H1 (cell line): ENCODE data around the gene TIMM21. TPM values are rescaled to one million over a fixed set of nuclear protein-coding genes. Genes with fewer than 3 reads are reported as not detected.

Experiments used
- CTCF ChIA-PET: fragments of 300-600 bp; sonication (Branson Sonifier 250); formaldehyde crosslinking; loops from one replicate; lab custom pipeline; 2021; ENCODE audit not compliant: partially characterized antibody; lab: Charles Lee
- POLR2A ChIA-PET: fragments of 300-600 bp; sonication (Branson Sonifier 250); formaldehyde crosslinking; loops from one replicate; lab custom pipeline; 2021; ENCODE audit warnings: inconsistent platforms; ENCODE audit not compliant: partially characterized antibody; lab: Charles Lee
- DNase-seq, 2 experiments: peaks; one replicate each; pipeline versions ENCODE4 v3.0.0 to v3.0.0-alpha.2; 2010 to 2022; ENCODE audit warnings: low spot score in 2 of 2, low read depth in 1 of 2, mixed read lengths in 1 of 2
- FAIRE-seq: peaks from 2 replicates; lab custom pipeline; 2011; peaks lifted over from hg19 to GRCh38; lab: Jason Lieb, UNC
- H2AFZ ChIP-seq: 2 replicates; pipeline ENCODE4 v1.8.1; 2012; ENCODE audit warnings: low read length, inconsistent platforms
- H2AK5ac ChIP-seq: 2 replicates; pipeline ENCODE4 v1.6.1; 2013; ENCODE audit warnings: low read depth, low read length
- H2BK120ac ChIP-seq: replicated peaks from 2 replicates; pipeline ENCODE3; 2013; ENCODE audit warnings: low read depth, low read length, inconsistent platforms
- H2BK12ac ChIP-seq: 2 replicates; pipeline ENCODE4 v1.6.1; 2013; ENCODE audit warnings: low read depth, low read length
- H2BK15ac ChIP-seq: 2 replicates; pipeline ENCODE4 v1.6.1; 2013; ENCODE audit warnings: low read length
- H2BK20ac ChIP-seq: 2 replicates; pipeline ENCODE4 v1.6.1; 2013; ENCODE audit warnings: low read length
- H2BK5ac ChIP-seq: 2 replicates; pipeline ENCODE4 v1.6.1; 2013; ENCODE audit warnings: low read depth, low read length
- H3K14ac ChIP-seq: 2 replicates; pipeline ENCODE4 v1.6.1; 2013; ENCODE audit warnings: inconsistent platforms; ENCODE audit not compliant: insufficient read length
- H3K18ac ChIP-seq: 2 replicates; pipeline ENCODE4 v1.6.1; 2013; ENCODE audit warnings: low read length; ENCODE audit errors: extremely low read depth
- H3K23ac ChIP-seq: 2 replicates; pipeline ENCODE4 v1.6.1; 2013; ENCODE audit warnings: inconsistent platforms; ENCODE audit not compliant: insufficient read length
- H3K23me2 ChIP-seq: 2 replicates; pipeline ENCODE4 v1.6.1; 2013; ENCODE audit warnings: low read depth, low read length
- H3K27ac ChIP-seq: 2 replicates; pipeline ENCODE4 v1.6.1; 2011; ENCODE audit warnings: low read depth, low read length, inconsistent platforms
- H3K27me3 ChIP-seq, 4 experiments: replicated peaks in 1 of 4; 1 replicate in 1 of 4; 2 replicates in 3 of 4; pipeline versions ENCODE4 v1.6.1 to v1.8.1; 2011 to 2013; ENCODE audit warnings: low read length in 3 of 4, mild to moderate bottlenecking in 3 of 4, inconsistent platforms in 2 of 4, mixed read lengths in 2 of 4, moderate library complexity in 1 of 4; ENCODE audit not compliant: control insufficient read depth in 3 of 4, insufficient read depth in 3 of 4; ENCODE audit errors: extremely low read depth in 1 of 4
- H3K36me3 ChIP-seq, 4 experiments: 2 replicates each; pipeline versions ENCODE4 v1.6.1 to v1.8.1; 2011 to 2013; ENCODE audit warnings: mild to moderate bottlenecking in 4 of 4, low read length in 3 of 4, moderate library complexity in 2 of 4, control low read depth in 1 of 4, inconsistent platforms in 1 of 4; ENCODE audit not compliant: insufficient read depth in 4 of 4, control insufficient read depth in 2 of 4
- H3K4ac ChIP-seq: replicated peaks from 2 replicates; pipeline ENCODE3; 2013; ENCODE audit warnings: low read length, low read depth, mixed read lengths, inconsistent platforms; ENCODE audit not compliant: insufficient read length
- H3K4me1 ChIP-seq, 4 experiments: replicated peaks in 1 of 4; 1 replicate in 1 of 4; 2 replicates in 3 of 4; pipeline versions ENCODE4 v1.6.1 to v1.8.1; 2011 to 2013; ENCODE audit warnings: low read length in 3 of 4, inconsistent platforms in 2 of 4, mixed read lengths in 1 of 4; ENCODE audit not compliant: insufficient read depth in 4 of 4, control insufficient read depth in 3 of 4
- H3K4me2 ChIP-seq, 2 experiments: 2 replicates each; pipeline versions ENCODE4 v1.6.1 to v1.8.1; 2011 to 2013; ENCODE audit warnings: low read depth in 2 of 2, low read length in 2 of 2, control low read depth in 1 of 2, inconsistent platforms in 1 of 2, mild to moderate bottlenecking in 1 of 2; ENCODE audit not compliant: insufficient read depth in 1 of 2
- H3K4me3 ChIP-seq, 4 experiments: fragments of 200-600, 300-600 bp in 1 of 4; sonication (generic), shearing (Covaris generic), sonication (Bioruptor Twin) in 1 of 4; 2 replicates each; pipeline versions ENCODE4 v1.5.1 to v1.8.1; 2011 to 2016; ENCODE audit warnings: low read length in 4 of 4, low read depth in 3 of 4, control low read depth in 2 of 4, inconsistent platforms in 2 of 4, mild to moderate bottlenecking in 2 of 4, mixed read lengths in 1 of 4, moderate library complexity in 1 of 4; ENCODE audit not compliant: insufficient read depth in 2 of 4; ENCODE audit errors: extremely low read depth in 1 of 4
- H3K56ac ChIP-seq: replicated peaks from 2 replicates; pipeline ENCODE3; 2013; ENCODE audit warnings: low read depth, mild to moderate bottlenecking, mixed read lengths, low read length, inconsistent platforms; ENCODE audit not compliant: insufficient read length
- H3K79me1 ChIP-seq: 2 replicates; pipeline ENCODE4 v1.6.1; 2013; ENCODE audit warnings: low read depth, low read length, control low read depth
- H3K79me2 ChIP-seq, 2 experiments: 2 replicates each; pipeline versions ENCODE4 v1.6.1 to v1.8.1; 2012 to 2013; ENCODE audit warnings: low read length in 2 of 2, mild to moderate bottlenecking in 2 of 2, inconsistent platforms in 1 of 2; ENCODE audit not compliant: insufficient read depth in 2 of 2, control insufficient read depth in 1 of 2
- H3K9ac ChIP-seq, 4 experiments: replicated peaks in 1 of 4; 1 replicate in 1 of 4; 2 replicates in 3 of 4; pipeline versions ENCODE4 v1.6.1 to v1.8.1; 2011 to 2013; ENCODE audit warnings: low read depth in 3 of 4, low read length in 3 of 4, control low read depth in 2 of 4, mild to moderate bottlenecking in 2 of 4, moderate library complexity in 2 of 4, inconsistent platforms in 1 of 4; ENCODE audit errors: extremely low read depth in 1 of 4
- H3K9me3 ChIP-seq, 2 experiments: 2 replicates each; pipeline versions ENCODE4 v1.6.1 to v1.8.1; 2012 to 2013; ENCODE audit warnings: mild to moderate bottlenecking in 2 of 2, moderate library complexity in 2 of 2, control low read depth in 1 of 2, inconsistent platforms in 1 of 2, low read depth in 1 of 2, low read length in 1 of 2, mixed read lengths in 1 of 2; ENCODE audit not compliant: insufficient read depth in 2 of 2
- H4K20me1 ChIP-seq, 2 experiments: replicated peaks in 1 of 2; 2 replicates each; pipeline versions ENCODE3 to v1.8.1; 2011 to 2013; ENCODE audit warnings: inconsistent platforms in 2 of 2, low read length in 2 of 2, mild to moderate bottlenecking in 1 of 2; ENCODE audit not compliant: insufficient read depth in 2 of 2, control insufficient read depth in 1 of 2
- H4K5ac ChIP-seq: 2 replicates; pipeline ENCODE4 v1.6.1; 2013; ENCODE audit warnings: low read length, low read depth, mixed read lengths, inconsistent platforms; ENCODE audit not compliant: insufficient read length
- H4K8ac ChIP-seq: 2 replicates; pipeline ENCODE4 v1.8.0; 2013; ENCODE audit warnings: mild to moderate bottlenecking, moderate library complexity, low read length, inconsistent platforms; ENCODE audit not compliant: insufficient read depth; ENCODE audit errors: extremely low read depth
- H4K91ac ChIP-seq: replicated peaks from 2 replicates; pipeline ENCODE3; 2013; ENCODE audit warnings: low read length, mixed read lengths, inconsistent platforms; ENCODE audit not compliant: insufficient read length
- EP300 ChIP-seq, 2 experiments: IDR thresholded peaks; 1 replicate in 1 of 2; 2 replicates in 1 of 2; pipeline ENCODE4 v1.6.1; 2011 to 2012; ENCODE audit warnings: low read depth in 2 of 2, low read length in 2 of 2, mild to moderate bottlenecking in 2 of 2, borderline replicate concordance in 1 of 2, inconsistent platforms in 1 of 2, moderate library complexity in 1 of 2
- JUN ChIP-seq: IDR thresholded peaks from 2 replicates; pipeline ENCODE4 v1.6.1; 2011; ENCODE audit warnings: low read depth, mild to moderate bottlenecking, improper control_type of control experiment, low read length
- JUND ChIP-seq: IDR thresholded peaks from 2 replicates; pipeline ENCODE4 v1.6.1; 2011; ENCODE audit warnings: mild to moderate bottlenecking, improper control_type of control experiment, low read length
- NRF1 ChIP-seq: IDR thresholded peaks from 2 replicates; pipeline ENCODE4 v1.6.1; 2011; ENCODE audit warnings: mild to moderate bottlenecking, low read depth, low read length, improper control_type of control experiment
- SAP30 ChIP-seq: fragments of 300-600 bp; sonication (generic); IDR thresholded peaks from 2 replicates; pipeline ENCODE4 v1.7.1; 2012; ENCODE audit warnings: low read length, moderate library complexity, mild to moderate bottlenecking, inconsistent platforms; ENCODE audit not compliant: insufficient read depth, insufficient replicate concordance
- SIRT6 ChIP-seq: IDR thresholded peaks from one replicate; pipeline ENCODE4 v1.7.1; 2012; ENCODE audit warnings: low read length, inconsistent platforms
- ZNF274 ChIP-seq: IDR thresholded peaks from 2 replicates; pipeline ENCODE4 v1.7.0; 2012; ENCODE audit warnings: low read length, borderline replicate concordance; ENCODE audit errors: extremely low read depth
- WGBS, 2 experiments: shearing (Covaris generic) in 1 of 2; methylation state at CpG; one replicate each; pipeline versions ENCODE4 v1.1.6 to v1.1.7; 2013 to 2015; ENCODE audit warnings: low lambda C conversion rate in 2 of 2, mixed read lengths in 2 of 2, inconsistent platforms in 1 of 2, low coverage in 1 of 2, missing lambda C conversion rate in 1 of 2; ENCODE audit not compliant: insufficient replicate concordance in 2 of 2, insufficient coverage in 1 of 2, insufficient read length in 1 of 2; ENCODE audit errors: extremely low coverage in 1 of 2, missing lambda C conversion rate in 1 of 2; 5-methylcytosine and 5-hydroxymethylcytosine counted together
- polyA plus RNA-seq, 7 experiments: library from polyadenylated mRNA; depleted of rRNA in 3 of 7; stranded (reverse) in 5 of 7; unstranded in 2 of 7; fragments of >200 nt in 5 of 7; fragments of 200-250 nt in 2 of 7; gene quantifications; 1 replicate in 5 of 7; 2 replicates in 1 of 7; 4 replicates in 1 of 7; pipeline versions ENCODE4 v1.2.1 to v1.2.3, GENCODE V29; 2011 to 2013; ENCODE audit warnings: missing spikeins in 2 of 7, mixed read lengths in 2 of 7
- total RNA-seq: library from RNA; stranded (reverse); fragmentation: NEBNext Ultra II Directional; extraction: Animal tissue kit (Norgen Biotek cat#: 25700); gene quantifications from 2 replicates; pipeline ENCODE4 v1.2.1, GENCODE V29; 2021
- TF ChIP-seq, protein P1 (sequence below): IDR thresholded peaks from 2 replicates; pipeline ENCODE4 v1.6.1; 2011; ENCODE audit warnings: low read depth, mild to moderate bottlenecking, low read length; ENCODE audit not compliant: insufficient read depth
- TF ChIP-seq, protein P2 (sequence below): IDR thresholded peaks from 2 replicates; pipeline ENCODE4 v1.6.1; 2012; ENCODE audit warnings: inconsistent platforms

TIMM21 gene
- total and polyA plus RNA-seq, 2 of the 8 experiments (the other 6 are each of a cell fraction or from before 2014, with no cell fraction given) = 27.9 to 43.8 TPM

DNA sequence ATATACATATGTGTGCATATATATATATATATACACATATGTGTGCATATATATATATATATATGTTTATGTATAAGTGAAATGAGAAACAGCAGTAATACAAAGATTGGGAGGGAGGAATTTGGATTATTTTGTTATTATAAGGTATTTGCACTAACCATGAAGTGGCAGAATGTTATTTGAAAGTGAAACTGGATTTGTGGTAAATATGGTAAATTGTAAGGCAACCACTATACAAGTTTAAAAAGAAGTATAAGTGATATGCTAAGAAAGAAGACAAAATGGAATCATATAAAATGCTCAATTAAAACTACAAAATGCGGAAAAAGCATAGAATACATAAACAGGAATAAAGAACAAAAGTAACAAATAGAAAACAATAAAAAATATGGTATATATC is 38.2 kb upstream of the TIMM21 start:
- H3K4ac ChIP-seq = no peak overlapping the region
- H4K8ac ChIP-seq = no peak overlapping the region
- no peak overlapping the region for H2BK5ac ChIP-seq
- H3K27me3 ChIP-seq = no peaks in the 10 kb centered on the region
- H3K4me1 ChIP-seq = peaks cover 2 to 13% (median 7%) of the 10 kb centered on the region in 4 experiments; a peak in 5 of 7 replicates
- no peak overlapping the region for H3K18ac ChIP-seq
- 94% methylated on average over 1 of the region's 1 CpG; no CpG with 5 or more reads in 1 of the 2 experiments for WGBS, 2 experiments
- H2BK15ac ChIP-seq = no peak overlapping the region
- no peak overlapping the region for H3K56ac ChIP-seq
- H3K23me2 ChIP-seq = no peaks in the 10 kb centered on the region; the same call in 1 of the 2 replicates
- no peak for DNase-seq
- H3K79me2 ChIP-seq = no peaks in the 10 kb centered on the region
- H2AFZ ChIP-seq = no peak overlapping the region
- FAIRE-seq = no peak
- no peak overlapping the region for H4K5ac ChIP-seq
- ChIA-PET POLR2A (no interaction called here), CTCF (interaction anchor here (1.6 kb wide), 1 partner anchor 27 kb away, joined by 6 read pairs; no protein-coding TSS in a partner anchor)
- H2BK120ac ChIP-seq = no peak overlapping the region
- H3K36me3 ChIP-seq = no peaks in the 10 kb centered on the region
- H3K9me3 ChIP-seq = peaks cover 5 to 8% of the 10 kb centered on the region in 2 experiments; a peak in 3 of 4 replicates
- H3K4me2 ChIP-seq = no peak overlapping the region
- no peak overlapping the region for H2BK12ac ChIP-seq
- H2AK5ac ChIP-seq = no peak overlapping the region
- no peak overlapping the region for H3K14ac ChIP-seq
- H3K23ac ChIP-seq = no peak overlapping the region
- H4K20me1 ChIP-seq = no peaks in the 10 kb centered on the region
- H3K4me3 ChIP-seq = no peak overlapping the region
- no peak overlapping the region for H3K27ac ChIP-seq
- H2BK20ac ChIP-seq = no peak overlapping the region
- no peaks in the 10 kb centered on the region for H3K79me1 ChIP-seq
- no peak overlapping the region for H3K9ac ChIP-seq
- no peak overlapping the region for H4K91ac ChIP-seq
- no peak for TF ChIP-seq EP300 (IDR thresholded peaks at IDR 0.05; ENCODE audit: borderline replicate concordance in 1 of 2, low read depth in 2 of 2, low read length in 2 of 2)
- TF ChIP-seq, protein P1, sequence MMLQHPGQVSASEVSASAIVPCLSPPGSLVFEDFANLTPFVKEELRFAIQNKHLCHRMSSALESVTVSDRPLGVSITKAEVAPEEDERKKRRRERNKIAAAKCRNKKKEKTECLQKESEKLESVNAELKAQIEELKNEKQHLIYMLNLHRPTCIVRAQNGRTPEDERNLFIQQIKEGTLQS = no peak
- no peak for TF ChIP-seq ZNF274
- TF ChIP-seq SAP30 = no peak
- TF ChIP-seq JUN = no peak
- TF ChIP-seq, protein P2, sequence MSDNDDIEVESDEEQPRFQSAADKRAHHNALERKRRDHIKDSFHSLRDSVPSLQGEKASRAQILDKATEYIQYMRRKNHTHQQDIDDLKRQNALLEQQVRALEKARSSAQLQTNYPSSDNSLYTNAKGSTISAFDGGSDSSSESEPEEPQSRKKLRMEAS = no peak
- no peak for TF ChIP-seq SIRT6
- TF ChIP-seq JUND = no peak
- no peak for TF ChIP-seq NRF1
